Dedifferentiated amniotic fluid mesenchymal stem cell (primary cell): ENCODE data around the gene TSKS.

Experiments
- DNase-seq: peaks from one replicate; pipeline ENCODE4 v3.0.0-alpha.2; 2016; ENCODE audit errors: extremely low spot score

The TSKS gene, protein sequence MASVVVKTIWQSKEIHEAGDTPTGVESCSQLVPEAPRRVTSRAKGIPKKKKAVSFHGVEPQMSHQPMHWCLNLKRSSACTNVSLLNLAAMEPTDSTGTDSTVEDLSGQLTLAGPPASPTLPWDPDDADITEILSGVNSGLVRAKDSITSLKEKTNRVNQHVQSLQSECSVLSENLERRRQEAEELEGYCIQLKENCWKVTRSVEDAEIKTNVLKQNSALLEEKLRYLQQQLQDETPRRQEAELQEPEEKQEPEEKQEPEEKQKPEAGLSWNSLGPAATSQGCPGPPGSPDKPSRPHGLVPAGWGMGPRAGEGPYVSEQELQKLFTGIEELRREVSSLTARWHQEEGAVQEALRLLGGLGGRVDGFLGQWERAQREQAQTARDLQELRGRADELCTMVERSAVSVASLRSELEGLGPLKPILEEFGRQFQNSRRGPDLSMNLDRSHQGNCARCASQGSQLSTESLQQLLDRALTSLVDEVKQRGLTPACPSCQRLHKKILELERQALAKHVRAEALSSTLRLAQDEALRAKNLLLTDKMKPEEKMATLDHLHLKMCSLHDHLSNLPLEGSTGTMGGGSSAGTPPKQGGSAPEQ

DNA sequence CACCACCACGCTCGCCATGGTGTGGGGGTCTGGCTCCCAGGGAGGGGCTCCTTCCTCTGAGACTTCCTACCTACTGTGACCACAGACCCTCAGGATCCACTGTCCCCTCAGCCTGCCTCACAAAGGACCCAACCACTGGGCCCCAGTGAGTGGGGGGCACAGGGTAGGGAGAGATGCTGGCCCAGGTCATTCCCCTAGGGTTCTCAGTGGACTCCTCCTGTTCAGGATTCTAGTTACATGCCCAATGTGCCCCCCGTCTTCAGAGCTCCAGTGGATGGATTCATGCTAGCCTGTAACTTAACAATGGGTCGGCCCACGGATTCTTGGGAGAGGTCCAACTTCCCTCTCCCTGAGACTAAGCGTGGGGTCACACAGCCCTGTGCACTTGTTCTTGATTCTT lies at the start of gene TSKS:
Gene TSKS, minus strand, starts transcription at position 77 of the 400 bp plus-strand sequence. Its CDS starts 59 bp downstream, at position 18.
- DNase-seq: no peak

DNA sequence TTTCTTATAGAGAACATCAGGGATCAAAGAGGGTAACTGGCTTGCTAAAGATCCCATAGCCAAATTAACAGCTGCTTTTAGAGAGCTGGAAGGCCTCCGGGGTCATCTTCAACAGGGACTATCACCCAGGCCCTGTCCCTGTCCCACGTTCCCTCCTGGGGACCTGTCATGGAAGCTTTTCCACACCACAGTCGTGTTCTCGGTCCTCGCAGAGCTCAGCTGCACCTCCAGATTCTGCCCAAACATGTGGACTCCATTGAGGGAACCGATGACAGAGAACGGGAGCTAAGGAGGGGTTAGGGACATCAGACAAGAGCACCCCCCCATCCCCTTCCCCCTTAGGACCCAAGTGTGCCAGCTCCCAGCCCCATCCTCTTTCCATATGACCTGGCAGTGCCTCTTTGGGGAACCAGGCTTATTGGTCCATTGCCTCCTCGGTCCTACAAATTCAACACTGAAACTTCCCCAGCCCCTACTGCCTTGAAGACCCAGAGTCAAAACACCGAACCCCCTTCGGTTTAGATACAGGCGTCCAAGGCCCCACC lies 49.4 kb upstream of the TSKS start:
- DNase-seq: no peak

DNA sequence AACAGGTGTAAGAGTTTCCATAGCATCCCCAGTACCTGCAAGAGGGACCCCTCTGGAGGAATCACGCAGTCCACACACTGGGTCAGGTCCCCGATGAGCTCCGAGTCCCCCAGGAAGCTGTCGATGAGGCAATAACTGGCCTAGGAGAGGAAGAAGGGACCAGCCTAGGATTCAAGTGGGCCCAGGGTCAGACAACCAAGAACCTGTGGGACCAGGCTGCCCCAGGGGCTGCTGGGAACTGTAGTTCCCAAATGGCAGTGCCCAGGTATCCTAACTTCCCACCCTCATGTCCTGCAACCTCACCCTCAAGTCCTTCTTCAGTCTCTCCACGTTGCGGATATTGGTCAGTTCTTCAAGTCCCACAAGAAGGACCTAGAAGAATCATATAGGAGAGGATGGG lies 48.2 kb upstream of the TSKS start:
- DNase-seq: no peak

DNA sequence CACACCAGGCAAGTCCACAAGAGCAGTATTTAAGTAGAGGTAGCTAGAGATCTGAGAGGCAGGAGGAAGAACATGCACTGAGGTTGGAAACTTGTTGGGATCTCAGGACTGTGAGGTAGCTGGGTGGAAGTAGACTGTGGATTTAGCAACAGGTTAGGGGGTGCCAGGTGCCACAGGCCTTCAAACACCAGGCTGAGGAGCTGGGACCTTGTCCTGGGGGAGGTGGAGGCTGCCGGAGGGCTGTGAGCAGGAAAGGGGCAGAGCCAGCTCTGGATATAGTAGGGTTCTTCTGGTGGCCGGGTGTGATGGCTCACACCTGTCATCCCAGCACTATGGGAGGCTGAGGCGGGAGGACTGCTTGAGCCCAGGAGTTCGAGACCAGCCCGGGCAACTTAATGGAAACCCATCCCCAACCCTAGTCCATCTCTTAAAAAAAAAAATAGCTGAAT lies 46.9 kb upstream of the TSKS start:
- no peak for DNase-seq

DNA sequence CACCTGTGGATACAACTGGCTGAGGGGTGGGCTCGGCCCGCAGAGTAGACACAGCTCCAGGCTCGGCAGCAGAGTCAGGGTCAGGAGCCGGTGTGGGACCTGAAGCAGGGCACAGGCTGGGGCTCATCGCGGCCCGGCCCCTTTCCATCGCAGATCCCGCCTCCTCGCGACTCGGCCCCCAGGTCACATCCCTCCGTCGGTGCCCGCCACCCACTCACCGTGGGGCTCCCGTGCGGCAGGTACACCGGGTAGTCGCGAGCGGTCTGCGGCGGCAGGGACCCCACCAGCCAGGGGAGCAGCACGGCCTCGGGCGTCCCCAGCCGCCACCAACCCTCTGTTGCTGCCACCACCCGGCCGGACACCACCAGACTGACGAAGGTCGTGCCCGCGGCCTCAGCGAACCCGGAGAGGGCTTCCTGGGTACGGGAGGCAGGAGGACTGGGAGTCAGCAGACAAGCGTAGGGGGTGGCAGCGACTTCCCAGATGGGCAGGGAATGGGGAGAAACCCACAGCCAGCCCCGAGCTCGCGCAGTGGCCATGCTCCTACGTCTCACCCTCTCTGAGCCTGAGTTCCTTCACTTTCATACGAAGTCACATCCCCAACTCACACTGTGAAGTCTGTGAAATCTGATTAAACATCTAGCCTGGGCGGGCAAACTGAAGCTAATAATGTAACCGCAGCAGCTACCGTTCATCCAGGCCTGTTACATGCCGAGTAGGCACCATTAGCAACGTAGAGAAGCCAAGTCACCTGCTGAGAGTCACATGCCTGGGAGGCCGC lies 46.2 kb upstream of the TSKS start:
- no peak for DNase-seq

DNA sequence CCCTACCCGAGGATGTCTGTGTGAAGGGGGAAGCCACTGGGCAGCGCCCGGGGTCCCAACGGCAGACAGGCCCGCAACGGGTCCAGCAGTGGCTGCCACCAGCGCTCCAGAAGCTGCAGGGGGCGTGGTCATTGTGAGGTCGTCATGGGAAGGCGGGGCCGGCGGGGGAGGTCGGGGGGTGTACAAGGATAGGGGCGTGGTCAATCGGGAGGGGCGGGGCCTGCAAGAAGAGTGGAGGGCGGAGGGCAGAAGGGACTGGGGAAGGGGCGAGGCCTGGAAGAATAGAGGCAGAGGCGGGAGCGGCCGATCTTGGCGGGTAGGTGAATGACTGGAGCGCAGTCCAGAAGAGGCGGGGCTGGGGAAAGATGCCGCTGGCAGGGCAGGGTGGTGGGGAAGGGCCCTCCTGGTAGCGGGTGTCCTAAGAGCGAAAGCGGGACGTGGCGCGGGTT lies 45.6 kb upstream of the TSKS start:
- peak; percentile 65 for DNase-seq

DNA sequence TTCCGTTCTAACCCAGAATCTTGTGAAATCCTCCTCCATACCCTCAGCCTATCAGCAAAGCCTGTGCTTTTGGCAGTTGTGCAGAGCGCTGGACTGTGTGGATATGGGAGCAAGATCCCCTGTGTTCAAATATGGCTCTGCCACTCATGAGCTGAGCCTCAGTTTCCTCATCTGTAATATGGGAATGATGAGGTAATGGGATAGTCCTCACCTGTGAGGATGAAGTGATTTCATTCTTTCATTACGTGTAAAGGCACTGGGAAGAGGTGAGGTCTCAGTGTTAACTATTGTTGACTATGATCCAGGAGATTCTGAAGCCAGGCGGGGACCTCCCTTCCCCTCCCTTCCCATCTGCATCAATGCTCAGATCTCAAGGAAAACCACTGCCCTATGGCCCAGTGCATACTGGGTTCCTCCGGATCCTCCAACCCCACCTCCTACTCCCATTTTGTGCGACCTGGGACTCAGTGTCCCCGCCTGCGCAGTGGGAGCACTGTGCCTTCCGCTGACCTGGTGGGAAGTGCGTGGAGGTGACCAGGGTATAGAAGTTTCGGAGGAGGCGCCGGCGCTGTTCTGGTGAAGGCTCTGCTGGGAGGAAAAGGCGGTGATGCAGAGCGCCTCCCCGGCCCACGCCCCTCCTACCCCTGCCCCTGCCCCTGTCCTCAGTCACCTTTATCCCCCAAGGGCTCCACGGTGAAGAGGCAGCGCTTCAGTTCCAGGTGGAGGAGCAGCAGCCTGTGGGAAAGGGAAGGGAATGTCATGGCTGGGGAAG lies 45.0 kb upstream of the TSKS start:
- DNase-seq: no peak

DNA sequence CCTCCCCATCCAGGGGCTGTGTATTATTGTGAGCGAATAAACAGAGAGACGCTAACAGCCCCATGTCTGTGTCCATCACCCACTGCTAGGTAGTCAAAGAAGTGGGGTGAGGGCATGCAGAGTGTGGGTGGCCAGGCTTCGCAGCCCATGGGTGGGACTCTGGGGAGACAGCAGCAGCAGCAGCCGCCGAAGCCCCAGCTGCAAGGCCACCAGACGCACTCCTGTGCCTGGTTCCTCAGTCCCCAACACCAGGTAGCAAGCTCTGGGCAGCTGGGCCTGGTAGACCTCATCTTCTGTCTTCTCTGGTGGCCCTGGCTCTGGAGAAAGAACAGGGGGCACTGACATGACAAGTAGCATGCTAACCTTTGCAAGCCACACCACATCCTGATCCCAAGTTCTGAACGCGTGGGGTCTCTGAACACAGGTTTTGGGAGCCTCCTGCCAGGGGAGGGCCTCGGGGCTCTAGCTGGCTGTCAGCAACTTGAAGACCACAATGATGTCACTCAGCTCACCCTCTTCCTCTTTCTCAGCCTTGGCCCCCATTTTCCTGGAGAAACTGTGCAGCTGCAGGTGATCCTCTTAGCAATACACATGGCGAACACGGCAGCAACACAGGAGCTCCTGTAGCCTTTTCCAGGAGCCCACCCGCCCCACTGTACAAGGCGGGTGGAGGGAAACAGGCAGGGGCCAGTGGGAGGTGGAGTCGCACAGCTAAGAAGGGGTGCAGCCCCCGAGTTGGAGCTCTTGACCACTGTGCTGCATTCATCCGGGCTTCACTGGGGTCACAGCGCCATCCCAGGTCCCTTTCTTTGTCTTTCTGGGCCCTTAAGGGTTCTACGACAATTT lies 44.2 kb upstream of the TSKS start:
- no peak for DNase-seq

DNA sequence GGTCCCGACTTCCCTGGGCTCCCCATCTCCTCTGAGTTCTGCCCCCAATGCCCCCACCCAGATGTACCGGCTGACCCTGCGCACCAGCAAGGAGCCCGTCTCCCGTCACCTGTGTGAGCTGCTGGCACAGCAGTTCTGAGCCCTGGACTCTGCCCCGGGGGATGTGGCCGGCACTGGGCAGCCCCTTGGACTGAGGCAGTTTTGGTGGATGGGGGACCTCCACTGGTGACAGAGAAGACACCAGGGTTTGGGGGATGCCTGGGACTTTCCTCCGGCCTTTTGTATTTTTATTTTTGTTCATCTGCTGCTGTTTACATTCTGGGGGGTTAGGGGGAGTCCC lies 43.5 kb upstream of the TSKS start:
- no peak for DNase-seq

DNA sequence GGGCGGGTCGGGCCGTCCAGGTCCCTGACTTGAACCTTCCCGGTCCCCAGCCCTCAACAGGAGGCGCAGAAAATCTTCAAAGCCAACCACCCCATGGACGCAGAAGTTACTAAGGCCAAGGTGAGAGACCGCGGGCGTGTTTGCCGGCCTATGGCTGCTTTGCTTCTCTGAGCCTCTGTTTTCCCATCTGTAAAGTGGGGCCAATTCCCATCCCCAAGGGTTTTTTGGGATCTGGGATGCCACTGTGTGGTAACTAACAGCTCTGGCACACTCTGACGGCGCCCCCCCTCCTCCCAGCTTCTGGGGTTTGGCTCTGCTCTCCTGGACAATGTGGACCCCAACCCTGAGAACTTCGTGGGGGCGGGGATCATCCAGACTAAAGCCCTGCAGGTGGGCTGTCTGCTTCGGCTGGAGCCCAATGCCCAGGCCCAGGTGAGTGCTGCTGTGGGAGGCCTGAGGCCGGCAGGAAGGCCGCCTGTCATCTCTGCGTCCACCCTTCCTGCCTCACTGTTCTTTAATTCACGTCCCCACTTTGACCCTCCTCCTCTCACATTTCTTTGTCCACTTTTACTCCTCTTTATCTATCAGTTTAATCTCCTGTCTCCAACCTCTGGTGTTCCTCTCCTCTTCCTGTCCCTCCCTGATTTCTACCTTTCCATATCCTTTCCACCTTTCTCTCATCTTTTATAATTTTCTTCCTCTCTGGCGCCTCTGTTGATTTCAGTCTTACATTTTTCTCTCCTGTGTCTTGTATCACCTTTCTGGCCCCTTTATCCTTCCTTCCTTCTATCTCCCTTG lies 42.9 kb upstream of the TSKS start:
- no peak for DNase-seq

DNA sequence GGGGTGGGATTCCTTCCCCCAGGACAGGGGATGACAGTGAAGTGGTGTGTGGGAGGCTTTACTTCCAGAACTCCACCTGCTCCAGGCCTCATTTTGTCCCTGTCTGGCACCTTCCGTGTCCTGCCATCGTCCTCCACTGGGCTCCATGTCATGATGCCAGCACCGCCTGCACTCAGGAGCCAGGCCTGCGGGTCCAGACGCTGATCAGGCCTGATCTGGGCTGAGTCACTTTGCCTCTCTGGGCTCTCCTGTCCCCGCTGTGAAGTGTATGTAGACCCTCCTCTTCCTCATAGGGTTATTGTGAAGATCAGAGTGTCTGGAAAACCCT lies 40.4 kb upstream of the TSKS start:
- DNase-seq: no peak

DNA sequence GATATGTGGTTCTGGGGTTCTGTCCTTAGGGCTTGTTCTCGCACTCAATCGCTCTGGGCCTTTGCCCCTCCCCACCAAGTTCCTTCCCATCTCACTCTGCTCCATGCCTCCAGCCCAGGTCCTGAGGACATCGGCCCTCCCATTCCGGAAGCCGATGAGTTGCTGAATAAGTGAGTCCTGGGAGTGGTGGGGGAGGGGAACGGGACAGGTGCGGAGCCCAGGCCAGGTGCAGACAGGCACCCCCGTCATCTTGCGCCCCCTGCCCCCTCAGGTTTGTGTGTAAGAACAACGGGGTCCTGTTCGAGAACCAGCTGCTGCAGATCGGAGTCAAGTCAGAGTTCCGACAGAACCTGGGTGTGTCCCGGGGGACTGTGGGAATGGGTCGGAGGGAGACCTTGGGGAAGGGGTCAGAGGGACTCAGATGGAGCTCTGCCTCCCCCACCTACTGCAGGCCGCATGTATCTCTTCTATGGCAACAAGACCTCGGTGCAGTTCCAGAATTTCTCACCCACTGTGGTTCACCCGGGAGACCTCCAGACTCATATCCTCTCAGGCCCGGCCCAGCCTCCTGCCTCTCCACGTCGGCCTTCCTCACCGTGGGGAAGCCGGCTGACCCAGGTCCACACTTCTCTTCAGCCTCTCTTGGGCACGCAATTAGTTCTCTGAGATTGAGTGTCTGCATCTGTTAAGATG lies 39.9 kb upstream of the TSKS start:
- no peak for DNase-seq

DNA sequence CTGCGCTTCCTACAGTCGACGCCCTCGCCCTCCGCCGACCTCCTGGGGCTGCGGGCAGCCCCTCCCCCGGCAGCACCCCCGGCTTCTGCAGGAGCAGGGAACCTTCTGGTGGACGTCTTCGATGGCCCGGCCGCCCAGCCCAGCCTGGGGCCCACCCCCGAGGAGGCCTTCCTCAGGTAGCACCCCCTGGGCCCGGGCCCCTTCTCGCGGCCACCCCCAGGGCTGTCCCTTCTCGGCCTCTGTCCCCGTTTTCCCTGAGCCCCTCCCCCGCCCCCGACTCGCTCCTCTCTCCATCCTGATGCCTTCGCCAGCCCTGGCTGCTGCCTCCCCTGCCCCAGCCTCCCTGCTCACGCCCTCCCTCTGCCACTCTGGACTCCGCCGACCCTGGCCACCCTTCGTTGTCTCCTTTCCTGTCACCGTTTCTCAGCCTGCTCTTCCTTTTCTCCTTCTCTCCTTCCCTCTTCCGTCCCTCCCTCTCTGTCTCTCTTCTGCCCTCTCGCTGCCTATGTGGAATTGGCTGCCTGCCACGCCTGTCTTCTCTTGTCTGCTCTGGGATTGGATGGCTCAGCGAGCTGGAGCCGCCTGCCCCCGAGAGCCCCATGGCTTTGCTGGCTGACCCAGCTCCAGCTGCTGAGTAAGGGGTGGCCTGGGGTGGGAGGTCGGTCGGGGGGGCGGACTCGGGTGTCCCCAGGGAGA lies 39.0 kb upstream of the TSKS start:
- peak; percentile 53 for DNase-seq

DNA sequence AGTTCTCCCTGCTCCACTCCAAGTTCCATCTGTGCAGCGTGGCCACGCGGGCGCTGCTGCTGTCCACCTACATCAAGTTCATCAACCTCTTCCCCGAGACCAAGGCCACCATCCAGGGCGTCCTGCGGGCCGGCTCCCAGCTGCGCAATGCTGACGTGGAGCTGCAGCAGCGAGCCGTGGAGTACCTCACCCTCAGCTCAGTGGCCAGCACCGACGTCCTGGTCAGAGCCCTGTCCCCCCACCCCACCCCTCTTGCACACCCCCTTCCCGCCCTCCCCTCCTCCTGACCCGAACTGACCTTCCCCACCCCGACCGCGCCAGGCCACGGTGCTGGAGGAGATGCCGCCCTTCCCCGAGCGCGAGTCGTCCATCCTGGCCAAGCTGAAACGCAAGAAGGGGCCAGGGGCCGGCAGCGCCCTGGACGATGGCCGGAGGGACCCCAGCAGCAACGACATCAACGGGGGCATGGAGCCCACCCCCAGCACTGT lies 38.3 kb upstream of the TSKS start:
- no peak for DNase-seq

DNA sequence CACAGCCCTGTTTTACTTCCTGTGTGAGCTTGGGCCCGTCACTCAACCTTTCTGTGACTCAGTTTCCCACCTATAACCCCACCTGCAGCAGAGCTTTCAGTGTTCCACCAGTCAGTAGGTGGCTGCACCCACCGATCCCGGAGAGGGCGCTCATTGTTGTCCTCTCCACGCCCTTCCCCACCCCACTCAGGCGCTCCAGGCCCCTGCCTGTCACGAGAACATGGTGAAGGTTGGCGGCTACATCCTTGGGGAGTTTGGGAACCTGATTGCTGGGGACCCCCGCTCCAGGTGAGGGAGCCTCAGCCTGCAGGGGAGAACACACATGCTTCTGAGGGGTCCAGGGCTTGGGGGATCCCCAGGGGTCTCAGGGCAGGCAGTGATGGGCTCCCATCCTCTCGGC lies 37.7 kb upstream of the TSKS start:
- DNase-seq: no peak

DNA sequence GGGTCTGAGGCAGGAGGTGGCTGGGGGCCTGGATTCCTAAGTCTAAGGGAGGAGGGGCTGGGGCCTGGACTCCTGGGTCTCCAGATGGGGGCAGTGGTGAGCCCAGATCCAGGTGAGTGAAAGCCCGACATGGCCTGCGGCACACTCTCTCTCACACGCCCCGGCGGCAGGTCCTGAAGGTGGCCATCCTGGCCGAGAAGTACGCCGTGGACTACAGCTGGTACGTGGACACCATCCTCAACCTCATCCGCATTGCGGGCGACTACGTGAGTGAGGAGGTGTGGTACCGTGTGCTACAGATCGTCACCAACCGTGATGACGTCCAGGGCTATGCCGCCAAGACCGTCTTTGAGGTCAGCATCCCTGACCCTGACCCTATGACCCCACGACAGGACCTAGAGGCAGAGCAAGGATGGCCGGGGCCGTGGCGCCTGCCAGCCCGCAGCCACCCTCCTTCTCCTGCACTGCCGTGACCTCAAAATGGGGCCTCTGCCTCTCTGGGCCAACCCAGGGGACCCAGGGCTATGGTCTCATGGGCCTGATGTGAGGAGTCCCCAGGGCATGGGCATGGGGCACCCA lies 36.8 kb upstream of the TSKS start:
- no peak for DNase-seq

DNA sequence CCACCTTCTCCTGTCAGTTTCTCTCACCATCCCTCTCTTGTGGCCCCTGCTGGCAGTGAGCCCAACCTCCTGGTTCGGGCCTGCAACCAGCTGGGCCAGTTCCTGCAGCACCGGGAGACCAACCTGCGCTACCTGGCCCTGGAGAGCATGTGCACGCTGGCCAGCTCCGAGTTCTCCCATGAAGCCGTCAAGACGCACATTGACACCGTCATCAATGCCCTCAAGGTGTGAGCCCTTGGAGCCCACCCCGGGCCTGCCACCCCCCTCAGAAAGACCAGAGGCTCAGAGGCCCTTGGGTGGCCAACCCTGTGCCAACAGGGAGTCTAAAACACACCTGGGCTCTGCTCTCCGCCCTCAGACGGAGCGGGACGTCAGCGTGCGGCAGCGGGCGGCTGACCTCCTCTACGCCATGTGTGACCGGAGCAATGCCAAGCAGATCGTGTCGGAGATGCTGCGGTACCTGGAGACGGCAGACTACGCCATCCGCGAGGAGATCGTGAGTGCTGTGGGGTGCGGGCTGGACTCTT lies 36.2 kb upstream of the TSKS start:
- no peak for DNase-seq

DNA sequence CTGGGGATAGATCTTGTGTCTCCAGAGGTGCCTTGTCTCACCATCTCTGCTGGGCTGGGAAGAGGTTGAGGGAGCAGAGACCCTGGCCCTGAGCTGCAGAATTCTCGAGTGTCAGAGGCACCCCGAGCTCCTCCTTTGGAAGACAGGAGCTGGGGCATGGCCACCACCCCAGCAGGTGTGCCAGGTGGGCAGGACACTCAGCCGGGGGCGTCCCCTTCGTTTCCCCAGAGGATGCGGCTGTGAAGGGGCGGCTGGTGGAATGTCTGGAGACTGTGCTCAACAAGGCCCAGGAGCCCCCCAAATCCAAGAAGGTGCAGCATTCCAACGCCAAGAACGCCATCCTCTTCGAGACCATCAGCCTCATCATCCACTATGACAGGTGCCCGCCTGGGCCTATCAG lies 35.5 kb upstream of the TSKS start:
- no peak for DNase-seq
